Suprapubic skin (tissue), 4 donors: Measurements from ENCODE around the gene RASSF10. TPM values are rescaled to one million over a fixed set of nuclear protein-coding genes. Genes with fewer than 3 reads are reported as not detected.

Source experiments
- DNase-seq, 2 donors: peaks; one replicate each; pipeline ENCODE4 v3.0.0-alpha.2; 2019; ENCODE audit warnings: low spot score in 2 of 2
- H3K27ac ChIP-seq: fragments of 200-600 bp; sonication (generic); one replicate; pipeline ENCODE4 v1.5.1; 2019
- H3K27me3 ChIP-seq: fragments of 200-600 bp; sonication (generic); one replicate; pipeline ENCODE4 v1.5.1; 2019
- H3K36me3 ChIP-seq: fragments of 200-600 bp; sonication (generic); one replicate; pipeline ENCODE4 v1.5.1; 2019
- H3K4me1 ChIP-seq: fragments of 200-600 bp; sonication (generic); one replicate; pipeline ENCODE4 v1.5.1; 2019
- H3K4me3 ChIP-seq: fragments of 200-600 bp; sonication (generic); one replicate; pipeline ENCODE4 v1.5.1; 2019; ENCODE audit warnings: mild to moderate bottlenecking
- H3K9me3 ChIP-seq: fragments of 200-600 bp; sonication (generic); one replicate; pipeline ENCODE4 v1.5.1; 2019
- EP300 ChIP-seq: sonication (generic); formaldehyde crosslinking; IDR thresholded peaks from one replicate; pipeline ENCODE4 v1.6.1; 2017; ENCODE audit warnings: antibody characterized with exemption
- POLR2A ChIP-seq, 2 donors: fragments of 450-650 bp; IDR thresholded peaks; one replicate each; pipeline ENCODE4 v1.6.1; 2017; ENCODE audit warnings: antibody characterized with exemption in 2 of 2, mild to moderate bottlenecking in 2 of 2, moderate library complexity in 2 of 2
- POLR2AphosphoS5 ChIP-seq, 3 donors: sonication (generic); formaldehyde crosslinking; IDR thresholded peaks; one replicate each; pipeline ENCODE4 v1.6.1; 2017; ENCODE audit warnings: antibody characterized with exemption in 3 of 3
- WGBS: methylation state at CpG from one replicate; pipeline ENCODE4 v1.1.5; 2018; 5-methylcytosine and 5-hydroxymethylcytosine counted together
- total RNA-seq, 4 donors: library from RNA; depleted of rRNA; stranded (reverse); fragments of >200 nt; gene quantifications; one replicate each; pipeline ENCODE4 v1.1.0, GENCODE V29; 2016
- TF ChIP-seq, protein P1 (sequence below), 2 donors: fragments of 200-600 bp in 1 of 2; fragments of 450-650 bp in 1 of 2; sonication (generic) in 1 of 2; IDR thresholded peaks; one replicate each; pipeline ENCODE4 v1.5.1; 2016 to 2019; ENCODE audit warnings: antibody characterized with exemption in 2 of 2, mild to moderate bottlenecking in 1 of 2, moderate library complexity in 1 of 2

Gene RASSF10
- total RNA-seq, 4 donors from 2014 or later: 7.1 to 22.0 (median 8.4) TPM

GRCh38 chr11:12986194-12986898 lies 22.8 kb upstream of the RASSF10 start:
- no peak for DNase-seq
- TF ChIP-seq, protein P1, sequence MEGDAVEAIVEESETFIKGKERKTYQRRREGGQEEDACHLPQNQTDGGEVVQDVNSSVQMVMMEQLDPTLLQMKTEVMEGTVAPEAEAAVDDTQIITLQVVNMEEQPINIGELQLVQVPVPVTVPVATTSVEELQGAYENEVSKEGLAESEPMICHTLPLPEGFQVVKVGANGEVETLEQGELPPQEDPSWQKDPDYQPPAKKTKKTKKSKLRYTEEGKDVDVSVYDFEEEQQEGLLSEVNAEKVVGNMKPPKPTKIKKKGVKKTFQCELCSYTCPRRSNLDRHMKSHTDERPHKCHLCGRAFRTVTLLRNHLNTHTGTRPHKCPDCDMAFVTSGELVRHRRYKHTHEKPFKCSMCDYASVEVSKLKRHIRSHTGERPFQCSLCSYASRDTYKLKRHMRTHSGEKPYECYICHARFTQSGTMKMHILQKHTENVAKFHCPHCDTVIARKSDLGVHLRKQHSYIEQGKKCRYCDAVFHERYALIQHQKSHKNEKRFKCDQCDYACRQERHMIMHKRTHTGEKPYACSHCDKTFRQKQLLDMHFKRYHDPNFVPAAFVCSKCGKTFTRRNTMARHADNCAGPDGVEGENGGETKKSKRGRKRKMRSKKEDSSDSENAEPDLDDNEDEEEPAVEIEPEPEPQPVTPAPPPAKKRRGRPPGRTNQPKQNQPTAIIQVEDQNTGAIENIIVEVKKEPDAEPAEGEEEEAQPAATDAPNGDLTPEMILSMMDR (IDR thresholded peaks at IDR 0.05): no peak
- TF ChIP-seq POLR2AphosphoS5 (IDR thresholded peaks at IDR 0.05): no peak
- no peaks in the 10 kb centered on the region for H3K4me1 ChIP-seq
- H3K4me3 ChIP-seq: no peak overlapping the region
- H3K36me3 ChIP-seq: no peaks in the 10 kb centered on the region
- whole genome bisulfite sequencing: 89% methylated on average over 8 of the region's 8 CpGs
- H3K27me3 ChIP-seq: no peaks in the 10 kb centered on the region
- H3K27ac ChIP-seq: no peak overlapping the region
- no peaks in the 10 kb centered on the region for H3K9me3 ChIP-seq

DNA sequence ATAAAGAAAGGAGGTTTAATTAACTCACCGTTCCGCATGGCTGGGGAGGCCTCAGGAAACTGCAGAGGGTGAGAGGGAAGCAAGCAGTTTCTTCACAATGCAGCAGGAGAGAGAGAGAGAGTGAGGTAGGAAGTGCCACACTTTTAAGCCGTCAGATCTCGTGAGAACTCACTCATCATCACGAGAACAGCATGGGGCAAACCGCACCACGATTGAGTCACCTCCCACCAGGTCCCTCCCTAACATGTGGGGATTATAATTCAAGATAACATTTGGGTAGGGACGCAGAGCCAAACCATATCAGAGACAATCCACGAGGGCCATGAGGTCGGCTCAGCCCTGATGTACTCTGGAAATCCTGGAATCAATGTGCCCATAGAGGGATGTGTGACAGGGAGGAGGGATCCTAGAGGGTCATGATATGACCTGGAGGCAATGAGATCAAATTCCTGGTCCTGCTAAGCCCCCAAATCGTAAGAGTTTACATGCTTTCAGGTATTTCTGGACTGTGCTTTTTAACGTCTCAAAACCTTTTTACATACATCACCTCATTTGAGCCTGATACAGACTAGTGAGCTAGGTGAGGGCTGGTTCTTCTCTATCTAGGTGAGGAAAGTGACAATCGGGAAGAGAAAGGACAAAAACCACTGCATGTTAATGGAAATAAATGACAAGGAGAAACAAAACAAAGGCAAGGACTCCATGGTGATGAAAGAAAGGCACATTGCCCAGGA lies 19.5 kb upstream of the RASSF10 start:
- Histone ChIP-seq H3K4me3 (peak overlapping the region; percentile 7), H3K27me3 (no peaks in the 10 kb centered on the region), H3K4me1 (no peaks in the 10 kb centered on the region), H3K27ac (no peak overlapping the region), H3K36me3 (no peaks in the 10 kb centered on the region), H3K9me3 (no peaks in the 10 kb centered on the region)
- 56% methylated on average over 13 of the region's 13 CpGs for WGBS
- TF ChIP-seq POLR2AphosphoS5 (IDR thresholded peaks at IDR 0.05) (no peak), EP300 (no peak)
- TF ChIP-seq, protein P1 (IDR thresholded peaks at IDR 0.05): no peak
- DNase-seq: no peak

DNA sequence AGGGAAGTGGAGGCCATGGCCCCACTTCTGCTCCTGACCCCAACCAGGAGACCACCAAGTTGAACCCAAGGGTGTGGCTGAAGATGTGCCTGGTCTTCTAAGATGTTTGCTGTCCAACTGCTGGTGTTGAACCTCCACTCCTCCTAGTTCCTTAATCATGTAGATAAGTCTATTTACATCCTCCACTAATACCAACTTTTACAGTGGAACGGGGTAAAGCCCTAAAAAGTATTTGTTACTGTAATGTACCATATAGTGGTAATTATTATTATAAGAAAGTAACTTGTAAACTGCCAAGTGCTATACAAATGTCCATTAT lies 19.0 kb upstream of the RASSF10 start:
- no peaks in the 10 kb centered on the region for H3K36me3 ChIP-seq
- TF ChIP-seq, protein P1 (IDR thresholded peaks at IDR 0.05): no peak
- TF ChIP-seq POLR2A (IDR thresholded peaks at IDR 0.05) (no peak), POLR2AphosphoS5 (IDR thresholded peaks at IDR 0.05) (no peak), EP300 (no peak)
- no peaks in the 10 kb centered on the region for H3K4me1 ChIP-seq
- DNase-seq: no peak
- 81% methylated on average over 1 of the region's 1 CpG for WGBS
- no peaks in the 10 kb centered on the region for H3K27me3 ChIP-seq
- H3K27ac ChIP-seq: no peak overlapping the region
- no peak overlapping the region for H3K4me3 ChIP-seq
- no peaks in the 10 kb centered on the region for H3K9me3 ChIP-seq

GRCh38 chr11:12991426-12991825 lies 17.7 kb upstream of the RASSF10 start:
- no peaks in the 10 kb centered on the region for H3K36me3 ChIP-seq
- no peaks in the 10 kb centered on the region for H3K27me3 ChIP-seq
- WGBS: 68% methylated on average over 1 of the region's 1 CpG
- no peaks in the 10 kb centered on the region for H3K4me1 ChIP-seq
- H3K4me3 ChIP-seq: no peak overlapping the region
- DNase-seq: no peak
- no peaks in the 10 kb centered on the region for H3K9me3 ChIP-seq
- H3K27ac ChIP-seq: no peak overlapping the region
- TF ChIP-seq POLR2AphosphoS5 (IDR thresholded peaks at IDR 0.05): no peak
- TF ChIP-seq, protein P1 (IDR thresholded peaks at IDR 0.05): no peak
- TF ChIP-seq EP300: no peak
- TF ChIP-seq POLR2A (IDR thresholded peaks at IDR 0.05): no peak

DNA sequence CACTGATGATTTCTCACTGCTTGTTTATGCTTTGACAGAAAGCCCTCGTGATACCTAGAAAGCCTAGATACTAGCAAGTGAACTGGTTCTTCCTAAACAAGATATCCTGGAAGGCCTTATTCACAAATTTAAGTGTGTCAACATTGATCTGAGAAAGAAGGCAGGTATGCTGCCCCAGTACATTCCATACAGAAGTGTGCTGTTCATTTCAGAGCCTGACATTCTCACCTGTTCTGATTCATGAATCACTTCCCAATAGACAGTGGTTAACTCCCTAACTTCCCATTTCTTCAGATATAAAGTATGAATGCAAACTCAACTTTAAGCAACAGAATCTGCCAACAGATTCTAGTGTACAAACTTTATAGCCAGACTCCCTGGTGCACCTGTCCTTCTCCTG lies 15.5 kb upstream of the RASSF10 start:
- Histone ChIP-seq H3K36me3 (no peaks in the 10 kb centered on the region), H3K4me1 (no peaks in the 10 kb centered on the region), H3K27me3 (no peaks in the 10 kb centered on the region), H3K9me3 (no peaks in the 10 kb centered on the region), H3K27ac (no peak overlapping the region), H3K4me3 (no peak overlapping the region)
- 75% methylated on average over 1 of the region's 1 CpG for WGBS
- no peak for DNase-seq
- TF ChIP-seq POLR2A (IDR thresholded peaks at IDR 0.05) (no peak), EP300 (no peak), POLR2AphosphoS5 (IDR thresholded peaks at IDR 0.05) (no peak)
- TF ChIP-seq, protein P1 (IDR thresholded peaks at IDR 0.05): no peak
